ENCODE data around the gene PRKCA.

- TF ChIP-seq CTCF (IDR thresholded peaks at IDR 0.05; ENCODE audit: insufficient read depth, low read length) (no peak), POLR2AphosphoS5 (IDR thresholded peaks at IDR 0.05; ENCODE audit: low read depth) (no peak)
Observed at GRCh38 chr17:66836063-66837005, 533.9 kb downstream of the PRKCA start.

All from HL-60 (cell line).